Measurements from ENCODE around the gene SETBP1.

Gene SETBP1

DNA sequence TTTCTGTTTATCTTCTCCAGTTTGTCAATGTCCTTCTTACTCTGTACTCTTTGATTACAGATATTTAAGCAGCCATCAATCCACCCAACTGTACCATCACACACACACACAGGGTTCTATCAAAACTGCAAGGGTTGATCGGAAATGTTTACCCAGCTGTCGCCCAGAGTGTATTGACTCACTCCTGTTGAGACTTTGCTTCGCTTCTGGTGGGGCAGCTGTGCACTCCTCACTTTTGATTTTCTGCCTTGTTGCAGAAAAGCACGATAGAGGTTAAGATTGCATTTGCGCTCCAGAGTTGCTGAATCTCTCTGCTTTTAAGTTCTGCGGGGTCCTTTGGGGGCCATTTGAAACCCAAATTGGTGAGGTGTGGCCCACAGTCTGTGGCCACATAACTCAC, 216.2 kb downstream of the SETBP1 start:
- WGBS: 88% methylated on average over 6 of the region's 6 CpGs
- no peak overlapping the region for H2BK5ac ChIP-seq (ENCODE audit: low read depth, low read length, poor library complexity, severe bottlenecking)
- no peak overlapping the region for H2BK12ac ChIP-seq (ENCODE audit: low read length in 2 of 2)
- no peaks in the 10 kb centered on the region for H3K9me3 ChIP-seq (ENCODE audit: control insufficient read depth, low read length)
- H3K14ac ChIP-seq (ENCODE audit: low read length in 2 of 2): no peak overlapping the region
- DNase-seq: no peak
- no peak overlapping the region for H3K4ac ChIP-seq (ENCODE audit: low read depth in 1 of 2, low read length in 2 of 2)
- H3K4me3 ChIP-seq (ENCODE audit: insufficient read depth in 1 of 2, low read depth in 1 of 2, low read length in 2 of 2): no peak overlapping the region
- H2AK5ac ChIP-seq (ENCODE audit: low read length, severe bottlenecking): peak overlapping the region; percentile 60
- H3K4me1 ChIP-seq (ENCODE audit: control insufficient read depth, insufficient read depth, low read depth, low read length): peaks cover 2% of the 10 kb centered on the region
- H3K36me3 ChIP-seq (ENCODE audit: control insufficient read depth in 1 of 2, insufficient read depth in 2 of 2, low read depth in 1 of 2, low read length in 2 of 2): no peaks in the 10 kb centered on the region
- no peak overlapping the region for H2BK15ac ChIP-seq (ENCODE audit: low read depth, poor library complexity, severe bottlenecking)
- no peak overlapping the region for H3K4me2 ChIP-seq (ENCODE audit: low read length, poor library complexity, severe bottlenecking)
- H3K79me1 ChIP-seq (replicated peaks; ENCODE audit: low read length, poor library complexity, severe bottlenecking): peaks cover 12% of the 10 kb centered on the region
- H3K9ac ChIP-seq (ENCODE audit: low read length): no peak overlapping the region
- no peaks in the 10 kb centered on the region for H3K27me3 ChIP-seq (ENCODE audit: control insufficient read depth in 1 of 2, insufficient read depth in 1 of 2, low read length in 2 of 2)
- no peak overlapping the region for H2BK120ac ChIP-seq (ENCODE audit: low read depth, low read length)
- no peak overlapping the region for H4K8ac ChIP-seq (ENCODE audit: low read length)
- H3K27ac ChIP-seq (ENCODE audit: low read length, poor library complexity, severe bottlenecking): no peak overlapping the region
- H3K23ac ChIP-seq (ENCODE audit: low read length in 2 of 2): no peak overlapping the region
- no peak overlapping the region for H3K18ac ChIP-seq (ENCODE audit: low read depth in 1 of 2, low read length in 2 of 2)
- no peak overlapping the region for H2AFZ ChIP-seq (ENCODE audit: low read depth, low read length)
- H4K91ac ChIP-seq (ENCODE audit: low read length): no peak overlapping the region

DNA sequence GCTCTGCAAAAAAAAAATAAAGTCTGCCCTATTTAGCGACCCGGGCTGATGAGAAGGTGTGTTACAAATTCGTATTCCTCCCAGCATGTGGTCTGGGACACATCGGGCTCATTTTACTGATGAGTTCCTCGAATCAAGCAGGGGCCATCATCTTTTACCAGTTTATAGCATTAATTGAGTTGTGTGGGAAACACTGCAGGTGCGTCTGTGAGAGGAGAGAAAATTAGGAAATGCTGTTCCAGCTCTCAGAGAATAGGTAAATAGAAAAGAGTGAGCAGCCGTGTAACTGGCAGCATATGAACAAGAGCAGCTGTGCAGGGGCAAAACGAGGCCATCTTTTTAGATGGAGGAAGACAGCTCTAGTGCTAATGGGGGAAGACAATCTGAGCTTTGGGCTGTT, 216.7 kb downstream of the SETBP1 start:
- Histone ChIP-seq H2AK5ac (ENCODE audit: low read length, severe bottlenecking) (no peak overlapping the region), H3K4ac (ENCODE audit: low read depth in 1 of 2, low read length in 2 of 2) (no peak overlapping the region), H2BK15ac (ENCODE audit: low read depth, poor library complexity, severe bottlenecking) (no peak overlapping the region), H2BK12ac (ENCODE audit: low read length in 2 of 2) (no peak overlapping the region), H3K9me3 (ENCODE audit: control insufficient read depth, low read length) (no peaks in the 10 kb centered on the region), H3K4me3 (ENCODE audit: insufficient read depth in 1 of 2, low read depth in 1 of 2, low read length in 2 of 2) (no peak overlapping the region), H3K23ac (ENCODE audit: low read length in 2 of 2) (no peak overlapping the region), H2BK5ac (ENCODE audit: low read depth, low read length, poor library complexity, severe bottlenecking) (no peak overlapping the region), H3K79me1 (replicated peaks; ENCODE audit: low read length, poor library complexity, severe bottlenecking) (peaks cover 12% of the 10 kb centered on the region), H2BK120ac (ENCODE audit: low read depth, low read length) (no peak overlapping the region), H3K9ac (ENCODE audit: low read length) (no peak overlapping the region), H3K27ac (ENCODE audit: low read length, poor library complexity, severe bottlenecking) (no peak overlapping the region), H3K4me1 (ENCODE audit: control insufficient read depth, insufficient read depth, low read depth, low read length) (peaks cover 2% of the 10 kb centered on the region), H4K8ac (ENCODE audit: low read length) (no peak overlapping the region), H3K36me3 (ENCODE audit: control insufficient read depth in 1 of 2, insufficient read depth in 2 of 2, low read depth in 1 of 2, low read length in 2 of 2) (no peaks in the 10 kb centered on the region), H3K18ac (ENCODE audit: low read depth in 1 of 2, low read length in 2 of 2) (no peak overlapping the region), H2AFZ (ENCODE audit: low read depth, low read length) (no peak overlapping the region), H3K27me3 (ENCODE audit: control insufficient read depth in 1 of 2, insufficient read depth in 1 of 2, low read length in 2 of 2) (no peaks in the 10 kb centered on the region), H3K14ac (ENCODE audit: low read length in 2 of 2) (no peak overlapping the region), H4K91ac (ENCODE audit: low read length) (no peak overlapping the region), H3K4me2 (ENCODE audit: low read length, poor library complexity, severe bottlenecking) (no peak overlapping the region)
- WGBS: 88% methylated on average over 8 of the region's 8 CpGs
- DNase-seq: no peak

DNA sequence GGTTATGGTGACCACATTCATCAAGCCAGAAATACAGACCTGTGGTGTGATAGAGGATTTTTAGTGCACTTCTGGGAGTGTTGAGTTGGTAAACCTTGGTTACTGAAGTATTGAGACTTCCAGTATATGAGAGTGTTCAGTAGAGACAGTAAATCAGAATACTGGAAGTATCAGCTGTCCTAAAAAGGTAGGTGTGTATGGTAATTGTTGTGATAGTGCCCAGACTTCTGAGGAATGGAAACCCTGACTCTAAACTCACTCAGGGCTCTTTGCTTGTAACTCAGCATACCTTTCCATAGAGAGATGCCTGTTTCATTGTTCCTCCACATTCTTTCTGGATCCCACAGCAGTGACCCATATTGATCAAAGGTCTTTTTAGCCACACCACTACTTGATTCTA, 217.1 kb downstream of the SETBP1 start:
- Histone ChIP-seq H2BK5ac (ENCODE audit: low read depth, low read length, poor library complexity, severe bottlenecking) (no peak overlapping the region), H4K91ac (ENCODE audit: low read length) (no peak overlapping the region), H2BK120ac (ENCODE audit: low read depth, low read length) (no peak overlapping the region), H3K27me3 (ENCODE audit: control insufficient read depth in 1 of 2, insufficient read depth in 1 of 2, low read length in 2 of 2) (no peaks in the 10 kb centered on the region), H3K4ac (ENCODE audit: low read depth in 1 of 2, low read length in 2 of 2) (no peak overlapping the region), H2BK12ac (ENCODE audit: low read length in 2 of 2) (no peak overlapping the region), H3K4me3 (ENCODE audit: insufficient read depth in 1 of 2, low read depth in 1 of 2, low read length in 2 of 2) (no peak overlapping the region), H3K4me1 (ENCODE audit: control insufficient read depth, insufficient read depth, low read depth, low read length) (peaks cover 2% of the 10 kb centered on the region), H3K23ac (ENCODE audit: low read length in 2 of 2) (no peak overlapping the region), H4K8ac (ENCODE audit: low read length) (no peak overlapping the region), H3K14ac (ENCODE audit: low read length in 2 of 2) (no peak overlapping the region), H3K4me2 (ENCODE audit: low read length, poor library complexity, severe bottlenecking) (no peak overlapping the region), H3K9me3 (ENCODE audit: control insufficient read depth, low read length) (no peaks in the 10 kb centered on the region), H3K79me1 (replicated peaks; ENCODE audit: low read length, poor library complexity, severe bottlenecking) (peaks cover 12% of the 10 kb centered on the region), H2AFZ (ENCODE audit: low read depth, low read length) (no peak overlapping the region), H2BK15ac (ENCODE audit: low read depth, poor library complexity, severe bottlenecking) (no peak overlapping the region), H3K36me3 (ENCODE audit: control insufficient read depth in 1 of 2, insufficient read depth in 2 of 2, low read depth in 1 of 2, low read length in 2 of 2) (no peaks in the 10 kb centered on the region), H3K18ac (ENCODE audit: low read depth in 1 of 2, low read length in 2 of 2) (no peak overlapping the region), H2AK5ac (ENCODE audit: low read length, severe bottlenecking) (no peak overlapping the region), H3K9ac (ENCODE audit: low read length) (no peak overlapping the region), H3K27ac (ENCODE audit: low read length, poor library complexity, severe bottlenecking) (no peak overlapping the region)
- no peak for DNase-seq

DNA sequence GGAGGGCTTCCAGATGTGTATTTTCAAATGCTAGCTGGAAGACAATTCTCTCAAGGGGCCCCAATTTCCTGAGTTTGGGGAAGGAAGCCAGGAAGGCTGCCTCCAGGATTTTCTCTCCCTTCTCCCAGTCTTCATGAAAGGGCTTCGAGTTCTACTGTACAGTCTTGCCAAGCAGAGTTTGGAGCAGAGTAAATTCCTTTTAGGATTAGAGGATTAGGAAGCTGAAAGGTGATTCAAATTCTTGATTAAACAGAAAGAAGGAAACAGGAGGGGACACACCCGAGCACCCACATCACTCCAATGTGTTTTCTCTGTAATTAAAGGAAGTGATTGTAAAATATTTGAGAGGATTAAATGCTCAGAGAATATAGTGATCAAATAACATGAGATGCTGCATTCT, 217.8 kb downstream of the SETBP1 start:
- Histone ChIP-seq H2AFZ (ENCODE audit: low read depth, low read length) (no peak overlapping the region), H3K14ac (ENCODE audit: low read length in 2 of 2) (no peak overlapping the region), H2BK15ac (ENCODE audit: low read depth, poor library complexity, severe bottlenecking) (no peak overlapping the region), H3K18ac (ENCODE audit: low read depth in 1 of 2, low read length in 2 of 2) (no peak overlapping the region), H3K4me1 (ENCODE audit: control insufficient read depth, insufficient read depth, low read depth, low read length) (peaks cover 2% of the 10 kb centered on the region), H4K8ac (ENCODE audit: low read length) (no peak overlapping the region), H3K4me3 (ENCODE audit: insufficient read depth in 1 of 2, low read depth in 1 of 2, low read length in 2 of 2) (no peak overlapping the region), H3K23ac (ENCODE audit: low read length in 2 of 2) (no peak overlapping the region), H2BK120ac (ENCODE audit: low read depth, low read length) (no peak overlapping the region), H3K27me3 (ENCODE audit: control insufficient read depth in 1 of 2, insufficient read depth in 1 of 2, low read length in 2 of 2) (no peaks in the 10 kb centered on the region), H2AK5ac (ENCODE audit: low read length, severe bottlenecking) (no peak overlapping the region), H3K9ac (ENCODE audit: low read length) (no peak overlapping the region), H3K4ac (ENCODE audit: low read depth in 1 of 2, low read length in 2 of 2) (no peak overlapping the region), H3K79me1 (replicated peaks; ENCODE audit: low read length, poor library complexity, severe bottlenecking) (peaks cover 12% of the 10 kb centered on the region), H3K27ac (ENCODE audit: low read length, poor library complexity, severe bottlenecking) (no peak overlapping the region), H3K36me3 (ENCODE audit: control insufficient read depth in 1 of 2, insufficient read depth in 2 of 2, low read depth in 1 of 2, low read length in 2 of 2) (no peaks in the 10 kb centered on the region), H3K4me2 (ENCODE audit: low read length, poor library complexity, severe bottlenecking) (no peak overlapping the region), H3K9me3 (ENCODE audit: control insufficient read depth, low read length) (no peaks in the 10 kb centered on the region), H2BK5ac (ENCODE audit: low read depth, low read length, poor library complexity, severe bottlenecking) (no peak overlapping the region), H4K91ac (ENCODE audit: low read length) (no peak overlapping the region), H2BK12ac (ENCODE audit: low read length in 2 of 2) (no peak overlapping the region)
- DNase-seq: no peak
- WGBS: 86% methylated on average over 2 of the region's 2 CpGs
